Tibial nerve (tissue), 4 donors: ENCODE results near the gene PPFIBP2.

Experiments
- EP300 ChIP-seq, 2 donors: sonication (generic); formaldehyde crosslinking; IDR thresholded peaks; one replicate each; pipeline ENCODE4 v1.6.1; 2017; ENCODE audit warnings: antibody characterized with exemption in 2 of 2, mild to moderate bottlenecking in 1 of 2
- TF ChIP-seq, protein P1 (sequence below), 5 experiments: fragments of 200-600 bp in 3 of 5; fragments of 450-650 bp in 2 of 5; sonication (generic) in 3 of 5; IDR thresholded peaks; one replicate each; pipeline ENCODE4 v1.5.1; 2016 to 2019; ENCODE audit warnings: antibody characterized with exemption in 5 of 5, mild to moderate bottlenecking in 3 of 5, moderate library complexity in 2 of 5

DNA sequence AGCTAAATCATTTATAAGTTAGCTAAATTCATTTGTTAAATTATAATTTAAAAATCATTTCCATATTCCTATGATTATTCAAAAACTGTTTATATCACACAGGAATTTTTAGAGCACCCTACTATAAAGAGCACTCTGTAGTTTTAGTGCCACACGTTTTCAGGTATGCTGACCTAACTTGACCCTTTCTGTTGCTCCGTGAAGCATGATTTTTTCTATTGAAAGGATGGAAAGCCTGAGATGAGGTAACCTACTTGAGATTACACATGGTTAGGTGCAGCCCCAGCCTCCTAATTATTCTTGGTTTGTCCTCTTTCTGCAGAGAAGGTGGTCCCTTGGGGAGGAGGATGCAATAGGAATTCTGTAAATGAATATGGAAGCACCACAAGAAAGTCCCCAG, 72.6 kb downstream of the PPFIBP2 start:
- TF ChIP-seq EP300 (IDR thresholded peaks at IDR 0.05) = no peak
- TF ChIP-seq, protein P1, sequence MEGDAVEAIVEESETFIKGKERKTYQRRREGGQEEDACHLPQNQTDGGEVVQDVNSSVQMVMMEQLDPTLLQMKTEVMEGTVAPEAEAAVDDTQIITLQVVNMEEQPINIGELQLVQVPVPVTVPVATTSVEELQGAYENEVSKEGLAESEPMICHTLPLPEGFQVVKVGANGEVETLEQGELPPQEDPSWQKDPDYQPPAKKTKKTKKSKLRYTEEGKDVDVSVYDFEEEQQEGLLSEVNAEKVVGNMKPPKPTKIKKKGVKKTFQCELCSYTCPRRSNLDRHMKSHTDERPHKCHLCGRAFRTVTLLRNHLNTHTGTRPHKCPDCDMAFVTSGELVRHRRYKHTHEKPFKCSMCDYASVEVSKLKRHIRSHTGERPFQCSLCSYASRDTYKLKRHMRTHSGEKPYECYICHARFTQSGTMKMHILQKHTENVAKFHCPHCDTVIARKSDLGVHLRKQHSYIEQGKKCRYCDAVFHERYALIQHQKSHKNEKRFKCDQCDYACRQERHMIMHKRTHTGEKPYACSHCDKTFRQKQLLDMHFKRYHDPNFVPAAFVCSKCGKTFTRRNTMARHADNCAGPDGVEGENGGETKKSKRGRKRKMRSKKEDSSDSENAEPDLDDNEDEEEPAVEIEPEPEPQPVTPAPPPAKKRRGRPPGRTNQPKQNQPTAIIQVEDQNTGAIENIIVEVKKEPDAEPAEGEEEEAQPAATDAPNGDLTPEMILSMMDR (IDR thresholded peaks at IDR 0.05) = no peak
